K562 (cell line): ENCODE results near the gene CCNL2. TPM values are rescaled to one million over a fixed set of nuclear protein-coding genes. Genes with fewer than 3 reads are reported as not detected.

Experiments
- ADNP ChIP-seq: fragments of 200-800 bp; sonication (Bioruptor generic); IDR thresholded peaks from 2 replicates; pipeline ENCODE4 v1.6.1; 2016; ENCODE audit warnings: missing genetic modification characterization, missing compliant biosample characterization
- AFF1 ChIP-seq, 2 experiments: fragments of 450-650 bp; IDR thresholded peaks; 2 replicates each; pipeline ENCODE4 v1.6.1; 2018; ENCODE audit warnings: mild to moderate bottlenecking in 2 of 2, low read depth in 1 of 2; ENCODE audit not compliant: partially characterized antibody in 2 of 2
- BMI1 ChIP-seq: fragments of 150-350 bp; IDR thresholded peaks from 2 replicates; pipeline ENCODE4 v1.6.1; 2014; ENCODE audit warnings: low read length
- C11orf30 ChIP-seq: fragments of 450-650 bp; IDR thresholded peaks from 2 replicates; pipeline ENCODE4 v1.6.1; 2016; ENCODE audit warnings: low read depth, mild to moderate bottlenecking
- CHCHD3 ChIP-seq: fragments of 250-450 bp; sonication (Bioruptor Pico); IDR thresholded peaks from 2 replicates; pipeline ENCODE4 v2.1.2; 2022; ENCODE audit warnings: mild to moderate bottlenecking
- CREB1 ChIP-seq, 2 experiments: sonication (generic) in 1 of 2; formaldehyde crosslinking in 1 of 2; IDR thresholded peaks; 2 replicates each; pipeline versions ENCODE4 v1.6.1 to v1.8.0; 2012 to 2022; ENCODE audit warnings: inconsistent platforms in 1 of 2, mild to moderate bottlenecking in 1 of 2, missing genetic modification reagents in 1 of 2, moderate library complexity in 1 of 2
- DPF2 ChIP-seq: fragments of 450-650 bp; IDR thresholded peaks from 2 replicates; pipeline ENCODE4 v1.6.1; 2016
- E2F3 ChIP-seq: fragments of 250-450 bp; sonication (Bioruptor Pico); IDR thresholded peaks from 2 replicates; pipeline ENCODE4 v1.4.0; 2020; ENCODE audit warnings: mild to moderate bottlenecking
- E4F1 ChIP-seq: fragments of 250-450 bp; sonication (Bioruptor Pico); IDR thresholded peaks from 2 replicates; pipeline ENCODE4 v1.5.0; 2021; ENCODE audit warnings: mild to moderate bottlenecking, borderline replicate concordance
- ID3 ChIP-seq, 2 experiments: fragments of 250-450 bp in 1 of 2; fragments of 450-650 bp in 1 of 2; sonication (Bioruptor Pico) in 1 of 2; IDR thresholded peaks; 2 replicates each; pipeline versions ENCODE4 v1.6.1 to v1.8.0; 2016 to 2021; ENCODE audit warnings: mild to moderate bottlenecking in 2 of 2, moderate library complexity in 2 of 2, missing compliant biosample characterization in 1 of 2, missing genetic modification characterization in 1 of 2
- KLF6 ChIP-seq: fragments of 250-450 bp; sonication (Bioruptor Pico); IDR thresholded peaks from 2 replicates; pipeline ENCODE4 v1.4.0; 2020; ENCODE audit warnings: mild to moderate bottlenecking, moderate library complexity, borderline replicate concordance
- MITF ChIP-seq: IDR thresholded peaks from 2 replicates; pipeline ENCODE4 v1.6.1; 2014; ENCODE audit warnings: antibody characterized with exemption
- POU5F1 ChIP-seq: fragments of 150-350 bp; IDR thresholded peaks from 2 replicates; pipeline ENCODE4 v1.6.1; 2014; ENCODE audit warnings: borderline replicate concordance, low read length, low read depth, mild to moderate bottlenecking; ENCODE audit not compliant: partially characterized antibody
- RCOR1 ChIP-seq, 2 experiments: IDR thresholded peaks; 2 replicates each; pipeline ENCODE4 v1.6.1; 2012; ENCODE audit warnings: low read depth in 2 of 2, low read length in 2 of 2, borderline replicate concordance in 1 of 2, improper control_type of control experiment in 1 of 2
- TRIM28 ChIP-seq: fragments of 450-650 bp; IDR thresholded peaks from 2 replicates; pipeline ENCODE4 v1.6.1; 2017
- ZBTB8A ChIP-seq: fragments of 450-650 bp; IDR thresholded peaks from 2 replicates; pipeline ENCODE4 v1.6.1; 2018; ENCODE audit warnings: mild to moderate bottlenecking, moderate library complexity; ENCODE audit not compliant: partially characterized antibody
- ZNF12 ChIP-seq: sonication (generic); formaldehyde crosslinking; IDR thresholded peaks from 2 replicates; pipeline ENCODE4 v1.4.0; 2020; ENCODE audit warnings: mild to moderate bottlenecking, missing genetic modification reagents
- ZNF384 ChIP-seq: IDR thresholded peaks from 2 replicates; pipeline ENCODE4 v1.6.1; 2012; ENCODE audit warnings: low read depth, low read length, improper control_type of control experiment
- ZNF583 ChIP-seq: fragments of 250-450 bp; sonication (Bioruptor Pico); IDR thresholded peaks from 2 replicates; pipeline ENCODE4 v1.4.0; 2020
- polyA plus RNA-seq, 8 experiments: library from polyadenylated mRNA; depleted of rRNA in 4 of 8; stranded (reverse) in 5 of 8; unstranded in 3 of 8; fragments of >200 nt; fragmentation: Nextera tagmentation in 2 of 8; fragmentation: Illumina TruSeq in 1 of 8; extraction: Ambion mirVana in 2 of 8; extraction: Trizol in 1 of 8; gene quantifications; 2 replicates each; pipeline versions ENCODE4 v1.2.1 to v1.2.3, GENCODE V29; 2011 to 2014; ENCODE audit warnings: inconsistent platforms in 1 of 8, missing spikeins in 1 of 8
- total RNA-seq, 7 experiments: library from RNA; depleted of rRNA in 6 of 7; stranded (reverse); fragments of >200 nt in 6 of 7; fragmentation: Illumina TruSeq in 2 of 7; extraction: Trizol in 2 of 7; gene quantifications; 2 replicates each; pipeline versions ENCODE4 v1.2.1 to v1.2.3, GENCODE V29; 2011 to 2021; ENCODE audit warnings: low replicate concordance in 1 of 7

CCNL2 gene
- total and polyA plus RNA-seq, 9 of the 15 experiments (the other 6 are each of a cell fraction or from before 2014, with no cell fraction given) = 2.8 to 287 (median 94.5) TPM

- TF ChIP-seq AFF1 (IDR thresholded peaks at IDR 0.05; ENCODE audit: low read depth in 1 of 2, partially characterized antibody in 2 of 2) (no peak), ZNF384 (no peak), RCOR1 (IDR thresholded peaks at IDR 0.05; ENCODE audit: borderline replicate concordance in 1 of 2, low read depth in 2 of 2, low read length in 2 of 2) (peak; percentile 23 to 68; a peak in 2 of 4 replicates), ZBTB8A (no peak), E2F3 (CRISPR knock-in tag) (peak; percentile 62; the same call in 1 of the 2 replicates), POU5F1 (no peak), ZNF12 (CRISPR knock-in tag) (0 out of 2 replicates have a peak, but pooled peaks have one; percentile 40), MITF (no peak), CREB1 (IDR thresholded peaks at IDR 0.05) (0 out of 2 replicates have a peak, but pooled peaks have one; percentile 19), CREB1 (CRISPR knock-in tag; IDR thresholded peaks at IDR 0.05) (no peak), ID3 (CRISPR knock-in tag; IDR thresholded peaks at IDR 0.05) (no peak), ID3 (tag; IDR thresholded peaks at IDR 0.05) (peak; percentile 84; the same call in 1 of the 2 replicates), C11orf30 (no peak), CHCHD3 (no peak), TRIM28 (0 out of 2 replicates have a peak, but pooled peaks have one; percentile 32), E4F1 (CRISPR knock-in tag) (no peak), ZNF583 (peak; percentile 71; the same call in 1 of the 2 replicates), BMI1 (no peak), ADNP (tag) (no peak), KLF6 (CRISPR knock-in tag) (no peak), DPF2 (peak; percentile 32; the same call in 1 of the 2 replicates)
Observed at GRCh38 chr1:1432951-1433803, 34.0 kb upstream of the CCNL2 start (continued).
